ENCODE measurements around the gene AACS. TPM values are rescaled to one million over a fixed set of nuclear protein-coding genes. Genes with fewer than 3 reads are reported as not detected.

AACS gene
- total RNA-seq, 1 experiment from 2014 or later = 54.0 TPM

DNA sequence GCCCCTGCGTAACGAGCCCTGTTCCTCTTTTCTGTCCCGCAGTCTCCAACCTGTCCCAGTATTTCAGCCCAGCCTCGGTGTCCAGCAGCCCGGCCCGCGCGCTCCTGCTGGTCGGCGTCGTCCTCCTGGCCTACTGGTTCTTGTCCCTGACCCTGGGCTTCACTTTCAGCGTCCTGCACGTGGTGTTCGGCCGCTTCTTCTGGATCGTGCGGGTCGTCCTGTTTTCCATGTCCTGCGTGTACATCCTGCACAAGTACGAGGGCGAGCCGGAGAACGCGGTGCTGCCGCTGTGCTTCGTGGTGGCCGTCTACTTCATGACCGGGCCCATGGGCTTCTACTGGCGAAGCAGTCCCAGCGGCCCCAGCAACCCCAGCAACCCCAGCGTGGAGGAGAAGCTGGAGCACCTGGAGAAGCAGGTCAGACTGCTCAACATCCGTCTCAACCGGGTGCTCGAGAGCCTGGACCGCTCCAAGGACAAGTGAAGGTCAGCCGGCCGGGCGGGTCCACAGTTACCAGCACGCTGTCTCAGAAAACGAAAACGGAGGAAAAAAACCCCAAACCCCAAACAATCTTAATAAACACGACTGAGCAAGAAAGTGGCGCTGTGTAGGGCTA, 40.2 kb upstream of the AACS start (continued):
- TF ChIP-seq CTCF (IDR thresholded peaks at IDR 0.05) (no peak), ZNF138 (CRISPR knock-in tag; conservative IDR thresholded peaks at IDR 0.05) (no peak), ZNF416 (CRISPR knock-in tag; IDR thresholded peaks at IDR 0.05) (no peak), ATF3 (CRISPR knock-in tag; conservative IDR thresholded peaks at IDR 0.05) (no peak), EMX1 (CRISPR knock-in tag; IDR thresholded peaks at IDR 0.05) (no peak), MXD4 (CRISPR knock-in tag; IDR thresholded peaks at IDR 0.05; ENCODE audit: borderline replicate concordance) (no peak), E2F1 (CRISPR knock-in tag; IDR thresholded peaks at IDR 0.05) (no peak), OVOL2 (CRISPR knock-in tag; IDR thresholded peaks at IDR 0.05; ENCODE audit: borderline replicate concordance) (no peak), IRF1 (CRISPR knock-in tag; IDR thresholded peaks at IDR 0.05) (no peak), GTF2I (CRISPR knock-in tag; conservative IDR thresholded peaks at IDR 0.05) (no peak), E2F5 (CRISPR knock-in tag; IDR thresholded peaks at IDR 0.05) (no peak)

DNA sequence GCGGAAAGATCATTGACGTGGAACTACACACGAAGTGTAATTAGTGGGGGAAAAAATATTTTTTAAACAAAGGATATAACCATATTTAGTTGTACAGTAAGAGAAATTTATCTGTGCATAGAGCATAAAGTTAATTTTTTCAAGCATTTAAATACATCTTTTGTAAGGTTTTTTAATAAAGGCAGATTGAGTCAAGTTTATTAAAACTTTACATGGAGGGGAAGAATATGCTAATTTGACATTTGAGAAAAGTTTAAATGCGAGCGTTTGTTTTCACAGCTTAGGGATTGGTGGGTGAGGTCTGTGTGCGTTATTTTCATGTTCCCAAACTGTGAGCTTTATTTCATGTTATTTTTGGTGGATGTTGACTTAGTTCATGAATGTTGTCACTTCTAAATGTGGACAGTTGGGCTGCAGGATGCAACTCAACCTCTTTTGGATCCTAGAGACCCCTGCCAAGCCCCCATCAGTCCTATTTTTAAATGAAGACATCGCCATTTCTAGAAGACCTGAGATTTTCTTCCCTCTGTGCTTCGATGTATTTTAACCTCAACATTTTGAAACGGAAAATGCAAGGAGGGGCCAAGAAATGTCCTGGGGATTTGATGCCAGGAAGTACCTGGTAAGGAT, 39.5 kb upstream of the AACS start:
- ATAC-seq = no peak
- no peak overlapping the region for H3K4me3 Mint-ChIP-seq
- no peaks in the 10 kb centered on the region for H3K4me1 Mint-ChIP-seq
- peaks cover 7% of the 10 kb centered on the region for H3K9me3 Mint-ChIP-seq
- H3K27me3 Mint-ChIP-seq (ENCODE audit: low read depth) = no peaks in the 10 kb centered on the region
- ChIA-PET CTCF (no interaction called here), POLR2A (interaction anchor here (0.6 kb wide), 1 partner anchor 97 kb away, joined by 3 read pairs; no protein-coding TSS in a partner anchor)
- H3K36me3 Mint-ChIP-seq = peaks cover 29% of the 10 kb centered on the region
- no peak overlapping the region for H3K27ac Mint-ChIP-seq
- no peak for DNase-seq (ENCODE audit: low spot score)
- TF ChIP-seq TEAD1 (CRISPR knock-in tag; IDR thresholded peaks at IDR 0.05) (no peak), EMX1 (CRISPR knock-in tag; IDR thresholded peaks at IDR 0.05) (no peak), CTCF (IDR thresholded peaks at IDR 0.05) (no peak), ZNF121 (CRISPR knock-in tag; IDR thresholded peaks at IDR 0.05) (no peak), NR3C1 (CRISPR knock-in tag; conservative IDR thresholded peaks at IDR 0.05; ENCODE audit: low read depth) (no peak), ETV6 (CRISPR knock-in tag; IDR thresholded peaks at IDR 0.05) (no peak), NR1H2 (CRISPR knock-in tag; IDR thresholded peaks at IDR 0.05) (no peak), TEAD4 (CRISPR knock-in tag; IDR thresholded peaks at IDR 0.05) (no peak), JAZF1 (CRISPR knock-in tag; IDR thresholded peaks at IDR 0.05) (no peak), MYBL2 (CRISPR knock-in tag; IDR thresholded peaks at IDR 0.05) (no peak)
- TF ChIP-seq, protein P1, sequence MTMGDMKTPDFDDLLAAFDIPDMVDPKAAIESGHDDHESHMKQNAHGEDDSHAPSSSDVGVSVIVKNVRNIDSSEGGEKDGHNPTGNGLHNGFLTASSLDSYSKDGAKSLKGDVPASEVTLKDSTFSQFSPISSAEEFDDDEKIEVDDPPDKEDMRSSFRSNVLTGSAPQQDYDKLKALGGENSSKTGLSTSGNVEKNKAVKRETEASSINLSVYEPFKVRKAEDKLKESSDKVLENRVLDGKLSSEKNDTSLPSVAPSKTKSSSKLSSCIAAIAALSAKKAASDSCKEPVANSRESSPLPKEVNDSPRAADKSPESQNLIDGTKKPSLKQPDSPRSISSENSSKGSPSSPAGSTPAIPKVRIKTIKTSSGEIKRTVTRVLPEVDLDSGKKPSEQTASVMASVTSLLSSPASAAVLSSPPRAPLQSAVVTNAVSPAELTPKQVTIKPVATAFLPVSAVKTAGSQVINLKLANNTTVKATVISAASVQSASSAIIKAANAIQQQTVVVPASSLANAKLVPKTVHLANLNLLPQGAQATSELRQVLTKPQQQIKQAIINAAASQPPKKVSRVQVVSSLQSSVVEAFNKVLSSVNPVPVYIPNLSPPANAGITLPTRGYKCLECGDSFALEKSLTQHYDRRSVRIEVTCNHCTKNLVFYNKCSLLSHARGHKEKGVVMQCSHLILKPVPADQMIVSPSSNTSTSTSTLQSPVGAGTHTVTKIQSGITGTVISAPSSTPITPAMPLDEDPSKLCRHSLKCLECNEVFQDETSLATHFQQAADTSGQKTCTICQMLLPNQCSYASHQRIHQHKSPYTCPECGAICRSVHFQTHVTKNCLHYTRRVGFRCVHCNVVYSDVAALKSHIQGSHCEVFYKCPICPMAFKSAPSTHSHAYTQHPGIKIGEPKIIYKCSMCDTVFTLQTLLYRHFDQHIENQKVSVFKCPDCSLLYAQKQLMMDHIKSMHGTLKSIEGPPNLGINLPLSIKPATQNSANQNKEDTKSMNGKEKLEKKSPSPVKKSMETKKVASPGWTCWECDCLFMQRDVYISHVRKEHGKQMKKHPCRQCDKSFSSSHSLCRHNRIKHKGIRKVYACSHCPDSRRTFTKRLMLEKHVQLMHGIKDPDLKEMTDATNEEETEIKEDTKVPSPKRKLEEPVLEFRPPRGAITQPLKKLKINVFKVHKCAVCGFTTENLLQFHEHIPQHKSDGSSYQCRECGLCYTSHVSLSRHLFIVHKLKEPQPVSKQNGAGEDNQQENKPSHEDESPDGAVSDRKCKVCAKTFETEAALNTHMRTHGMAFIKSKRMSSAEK (CRISPR knock-in tag; IDR thresholded peaks at IDR 0.05; ENCODE audit: borderline replicate concordance) = no peak
- TF ChIP-seq, protein P2, sequence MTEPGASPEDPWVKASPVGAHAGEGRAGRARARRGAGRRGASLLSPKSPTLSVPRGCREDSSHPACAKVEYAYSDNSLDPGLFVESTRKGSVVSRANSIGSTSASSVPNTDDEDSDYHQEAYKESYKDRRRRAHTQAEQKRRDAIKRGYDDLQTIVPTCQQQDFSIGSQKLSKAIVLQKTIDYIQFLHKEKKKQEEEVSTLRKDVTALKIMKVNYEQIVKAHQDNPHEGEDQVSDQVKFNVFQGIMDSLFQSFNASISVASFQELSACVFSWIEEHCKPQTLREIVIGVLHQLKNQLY (CRISPR knock-in tag; IDR thresholded peaks at IDR 0.05) = no peak
- TF ChIP-seq, protein P3, sequence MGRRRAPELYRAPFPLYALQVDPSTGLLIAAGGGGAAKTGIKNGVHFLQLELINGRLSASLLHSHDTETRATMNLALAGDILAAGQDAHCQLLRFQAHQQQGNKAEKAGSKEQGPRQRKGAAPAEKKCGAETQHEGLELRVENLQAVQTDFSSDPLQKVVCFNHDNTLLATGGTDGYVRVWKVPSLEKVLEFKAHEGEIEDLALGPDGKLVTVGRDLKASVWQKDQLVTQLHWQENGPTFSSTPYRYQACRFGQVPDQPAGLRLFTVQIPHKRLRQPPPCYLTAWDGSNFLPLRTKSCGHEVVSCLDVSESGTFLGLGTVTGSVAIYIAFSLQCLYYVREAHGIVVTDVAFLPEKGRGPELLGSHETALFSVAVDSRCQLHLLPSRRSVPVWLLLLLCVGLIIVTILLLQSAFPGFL (CRISPR knock-in tag; IDR thresholded peaks at IDR 0.05; ENCODE audit: borderline replicate concordance) = no peak

Measured in WTC11 (cell line).